NCI-H446 (cell line): ENCODE data around the gene CNTD1.

Source experiments
- DNase-seq, 2 experiments: peaks; one replicate each; lab custom pipeline; 2025; lab: John Stamatoyannopoulos, UW

CNTD1 gene

DNA sequence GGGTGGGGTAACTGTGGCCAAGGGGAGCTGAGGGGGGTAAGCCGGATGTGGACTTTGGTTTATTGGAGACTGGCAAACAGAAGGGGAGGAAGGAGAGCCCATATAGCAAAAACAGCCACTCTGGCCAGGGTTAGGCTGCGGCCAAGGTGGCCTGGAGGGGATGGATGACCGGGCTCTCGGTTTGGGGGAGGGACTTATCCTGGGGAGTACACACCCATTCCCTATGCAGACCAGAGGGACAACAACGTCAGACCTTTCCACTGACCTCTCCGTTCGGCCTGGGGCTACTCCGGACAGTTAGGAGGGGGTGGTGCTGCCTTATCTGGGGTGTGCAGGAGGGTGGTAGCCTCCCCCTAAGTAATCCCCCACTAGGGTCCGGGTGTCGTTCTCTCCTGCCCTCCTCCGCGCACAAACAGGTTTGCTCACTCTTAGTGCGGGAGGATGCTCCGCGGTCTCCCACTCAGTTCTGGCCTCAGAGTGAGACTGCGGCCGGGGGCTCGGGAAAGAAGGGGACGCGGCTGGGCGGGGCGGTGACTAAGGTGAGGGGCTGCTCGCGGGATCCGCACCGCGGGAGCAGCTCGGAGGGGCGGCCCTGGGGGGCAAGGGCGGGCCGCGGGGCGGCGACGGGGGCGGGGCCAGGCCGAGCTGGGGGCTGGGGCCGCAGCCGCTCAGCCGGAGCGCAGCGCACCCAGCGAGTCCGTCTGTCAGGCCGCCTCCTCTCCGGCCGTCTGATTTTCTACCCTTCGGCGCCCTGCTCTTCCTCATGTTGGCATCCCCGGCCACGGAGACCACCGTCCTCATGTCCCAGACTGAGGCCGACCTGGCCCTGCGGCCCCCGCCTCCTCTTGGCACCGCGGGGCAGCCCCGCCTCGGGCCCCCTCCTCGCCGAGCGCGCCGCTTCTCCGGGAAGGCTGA is 18.5 kb upstream of the CNTD1 start, which contains the start of gene WNK4:
WNK4 (plus strand) TSS at position 675 of the 915 bp plus-strand sequence; CDS start at position 764, 89 bp downstream.
- no peak for DNase-seq

DNA sequence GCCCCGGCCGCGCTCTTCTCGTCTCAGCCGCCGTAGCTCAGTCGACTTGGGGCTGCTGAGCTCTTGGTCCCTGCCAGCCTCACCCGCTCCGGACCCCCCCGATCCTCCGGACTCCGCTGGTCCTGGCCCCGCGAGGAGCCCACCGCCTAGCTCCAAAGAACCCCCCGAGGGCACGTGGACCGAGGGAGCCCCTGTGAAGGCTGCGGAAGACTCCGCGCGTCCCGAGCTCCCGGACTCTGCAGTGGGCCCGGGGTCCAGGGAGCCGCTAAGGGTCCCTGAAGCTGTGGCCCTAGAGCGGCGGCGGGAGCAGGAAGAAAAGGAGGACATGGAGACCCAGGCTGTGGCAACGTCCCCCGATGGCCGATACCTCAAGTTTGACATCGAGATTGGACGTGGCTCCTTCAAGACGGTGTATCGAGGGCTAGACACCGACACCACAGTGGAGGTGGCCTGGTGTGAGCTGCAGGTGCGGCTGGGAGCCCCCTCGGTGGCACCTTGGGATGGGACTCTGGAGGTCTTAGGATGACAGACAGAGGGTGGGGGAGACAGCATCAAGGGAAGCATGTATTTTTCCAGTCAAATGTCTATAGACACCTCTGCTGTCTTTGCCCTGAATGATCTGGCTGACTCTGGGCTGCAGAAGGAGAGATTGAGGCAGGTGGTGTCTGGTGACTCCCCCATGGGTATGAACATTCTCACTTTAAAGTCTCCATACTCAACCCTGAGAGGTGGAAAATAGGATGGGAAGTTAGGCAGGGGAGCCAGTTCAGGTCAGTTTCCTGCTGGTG is 17.6 kb upstream of the CNTD1 start:
- DNase-seq, result no peak

GRCh38 chr17:42781639-42782165 is 17.0 kb upstream of the CNTD1 start:
- no peak for DNase-seq

GRCh38 chr17:42782166-42783061 is 16.2 kb upstream of the CNTD1 start:
- no peak for DNase-seq

DNA sequence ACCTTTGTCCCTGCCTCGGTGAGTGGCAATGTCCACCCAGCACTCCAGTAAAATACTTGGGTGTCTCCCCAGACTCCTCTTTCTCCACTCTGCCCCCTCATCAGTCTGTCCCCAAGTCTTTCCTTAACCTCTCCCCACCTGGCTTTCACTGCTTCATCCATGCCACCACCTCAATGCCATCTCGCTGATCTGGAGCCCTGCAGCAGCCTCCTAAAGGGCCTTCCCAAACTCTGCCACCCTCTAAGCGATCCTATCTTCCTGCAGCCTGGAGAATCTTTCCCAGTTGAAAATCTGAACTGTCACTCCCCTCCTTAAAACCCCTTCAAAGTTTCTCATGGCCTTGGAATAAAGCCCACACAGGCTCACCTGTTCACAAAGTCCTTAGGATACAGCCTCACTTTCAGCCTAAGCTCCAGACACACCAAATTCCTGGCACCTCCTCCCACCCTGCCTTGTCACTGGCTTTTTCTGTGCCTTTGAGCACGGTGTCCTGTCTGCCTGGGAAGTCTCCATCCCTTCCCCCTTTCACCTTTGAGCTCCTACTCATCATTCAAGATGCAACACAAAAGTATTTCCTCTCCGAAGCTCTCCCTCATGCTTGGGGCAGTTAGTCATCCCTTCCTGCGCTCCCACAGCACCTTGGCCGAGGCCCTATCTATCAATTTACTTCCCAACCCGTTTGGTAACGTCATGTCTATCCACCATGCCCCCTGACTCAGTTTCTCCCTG is 15.4 kb upstream of the CNTD1 start:
- DNase-seq, result no peak

GRCh38 chr17:42783791-42784138 is 14.9 kb upstream of the CNTD1 start:
- no peak for DNase-seq

GRCh38 chr17:42784409-42784808 is 14.3 kb upstream of the CNTD1 start:
- no peak for DNase-seq

GRCh38 chr17:42784811-42785592 is 13.7 kb upstream of the CNTD1 start:
- no peak for DNase-seq

DNA sequence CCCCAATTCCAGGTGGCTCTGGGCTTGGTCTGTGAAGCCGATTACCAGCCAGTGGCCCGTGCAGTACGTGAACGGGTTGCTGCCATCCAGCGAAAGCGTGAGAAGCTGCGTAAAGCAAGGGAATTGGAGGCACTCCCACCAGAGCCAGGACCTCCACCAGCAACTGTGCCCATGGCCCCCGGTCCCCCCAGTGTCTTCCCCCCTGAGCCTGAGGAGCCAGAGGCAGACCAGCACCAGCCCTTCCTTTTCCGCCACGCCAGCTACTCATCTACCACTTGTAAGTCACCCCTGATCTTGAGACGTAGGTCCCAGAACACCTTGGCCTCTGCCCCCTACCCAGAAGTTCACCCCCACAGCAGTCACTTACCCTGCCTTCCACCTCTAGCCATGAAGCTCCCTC is 11.4 kb upstream of the CNTD1 start:
- DNase-seq, result no peak

- DNase-seq, result no peak
Observed at GRCh38 chr17:42791948-42792347, 6.7 kb upstream of the CNTD1 start.

DNA sequence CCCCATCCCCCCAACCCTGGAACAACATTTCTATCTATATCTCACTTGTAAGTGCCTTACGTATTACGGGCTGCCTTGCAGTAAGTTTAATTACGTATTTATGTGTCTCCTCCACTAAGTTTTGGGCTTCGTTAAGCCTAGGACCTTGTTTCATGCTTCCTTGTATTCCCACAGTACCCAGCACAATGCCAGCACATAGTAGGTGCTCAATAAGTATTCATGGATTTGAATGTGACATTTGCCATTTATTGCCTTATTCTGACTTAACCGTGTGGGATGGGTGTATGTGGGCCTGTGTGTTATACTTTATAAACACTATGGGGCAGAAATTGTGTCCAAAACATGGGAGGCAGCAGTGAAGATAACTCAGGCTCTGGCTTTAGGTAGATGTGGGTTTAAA is 6.1 kb upstream of the CNTD1 start:
- no peak for DNase-seq

DNA sequence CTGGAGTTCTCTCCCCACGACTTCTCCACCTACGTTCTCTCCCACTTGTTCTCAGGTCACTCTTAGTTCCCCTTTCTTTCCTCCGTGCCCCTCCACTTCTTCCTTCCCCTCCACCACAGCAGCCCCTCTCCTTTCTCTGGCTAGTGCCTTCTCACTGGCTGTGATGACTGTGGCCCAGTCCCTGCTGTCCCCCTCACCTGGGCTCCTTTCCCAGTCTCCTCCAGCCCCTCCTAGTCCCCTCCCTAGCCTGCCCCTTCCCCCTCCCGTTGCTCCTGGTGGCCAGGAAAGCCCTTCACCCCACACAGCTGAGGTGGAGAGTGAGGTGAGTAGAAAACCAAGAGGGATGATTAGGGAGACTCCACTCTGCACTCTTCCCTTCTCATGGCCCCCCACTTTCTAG is 3.6 kb upstream of the CNTD1 start:
- no peak for DNase-seq

- no peak for DNase-seq
Observed at GRCh38 chr17:42795465-42795864, 3.2 kb upstream of the CNTD1 start.

- DNase-seq, result no peak
Observed at GRCh38 chr17:42796066-42796758, 2.4 kb upstream of the CNTD1 start.

DNA sequence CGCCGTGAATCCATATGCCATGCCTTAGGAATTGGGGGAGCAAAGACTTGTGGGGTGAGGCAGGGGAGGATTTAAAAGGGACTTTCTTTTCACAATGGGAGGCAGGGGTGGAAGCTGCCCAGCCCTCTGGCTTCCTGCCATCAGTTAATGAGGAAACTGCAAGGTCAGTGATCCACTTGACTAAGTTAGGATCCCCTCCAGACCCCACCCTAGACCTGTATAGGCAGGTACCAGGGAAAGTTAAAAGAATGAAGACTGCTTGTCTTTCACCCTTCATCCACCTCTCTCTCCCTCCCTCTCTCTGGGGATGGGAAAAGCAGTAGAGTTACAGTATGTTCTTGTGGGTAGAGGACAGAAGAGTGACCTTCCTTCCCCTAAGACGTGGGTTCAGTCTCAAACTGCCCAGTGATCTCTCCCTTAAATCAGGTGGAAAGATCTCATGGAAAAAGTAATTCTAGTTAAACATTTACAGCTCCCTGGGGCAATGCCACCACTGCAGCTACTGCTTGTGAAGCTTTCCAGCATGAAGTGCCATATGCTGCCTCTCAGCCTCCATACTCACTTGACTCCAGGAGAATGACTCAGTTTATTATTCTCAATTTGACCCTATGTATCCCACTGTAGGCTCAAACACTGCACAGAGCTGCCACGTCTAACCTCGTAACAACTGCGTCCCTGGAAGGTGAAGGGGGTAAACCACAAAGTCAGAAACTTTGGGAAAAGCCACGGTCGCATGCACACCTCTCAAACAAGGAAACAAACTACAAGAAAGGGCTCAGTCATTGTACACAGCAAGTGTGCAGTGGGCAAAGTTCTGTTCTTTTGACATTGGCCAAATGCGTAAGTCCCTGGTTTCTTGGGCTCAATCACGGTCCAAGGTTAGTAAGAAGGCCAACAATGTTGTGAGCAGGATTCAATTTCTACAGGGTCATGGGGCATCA is 1.3 kb upstream of the CNTD1 start:
- DNase-seq, result no peak

GRCh38 chr17:42798011-42798382 is 664 bp upstream of the CNTD1 start:
- no peak for DNase-seq

DNA sequence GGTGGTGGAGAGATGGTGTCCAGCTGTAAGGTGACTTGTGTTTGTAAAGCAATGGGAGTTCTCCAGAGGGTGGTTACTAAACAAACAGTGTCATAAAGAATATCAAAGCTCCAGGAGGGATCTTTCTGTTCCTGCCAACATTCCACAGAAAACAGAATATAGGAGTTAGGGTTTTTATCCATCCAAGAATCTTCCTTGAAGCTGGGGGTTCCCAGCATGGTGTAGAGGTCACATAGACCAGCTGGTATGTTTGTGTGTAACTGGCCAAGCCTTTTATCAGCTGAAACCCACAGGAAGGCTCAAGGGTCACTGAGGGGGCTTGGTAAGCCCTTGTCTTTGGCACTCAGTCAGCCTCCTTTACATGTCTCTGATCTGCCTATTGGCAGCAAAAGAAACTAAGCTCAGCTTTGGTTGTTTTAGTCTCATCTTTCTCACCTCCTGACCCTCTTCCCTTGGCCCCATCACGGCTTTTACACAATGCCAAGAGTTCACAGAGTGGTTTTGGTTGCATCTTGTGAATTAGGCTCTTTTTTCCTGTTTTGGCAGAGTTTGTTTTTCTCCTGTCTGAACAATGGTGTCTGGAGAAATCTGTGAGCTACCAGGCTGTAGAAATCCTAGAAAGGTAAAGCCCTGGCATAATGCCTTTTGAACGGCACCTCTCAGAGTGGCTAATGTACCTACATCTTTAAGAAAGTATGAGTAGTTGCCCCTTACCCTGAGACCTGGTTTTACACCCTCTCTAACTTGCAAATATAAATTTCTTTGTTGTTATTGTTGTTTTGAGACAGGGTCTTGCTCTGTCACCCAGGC is 4.6 kb downstream of the CNTD1 start:
- no peak for DNase-seq

DNA sequence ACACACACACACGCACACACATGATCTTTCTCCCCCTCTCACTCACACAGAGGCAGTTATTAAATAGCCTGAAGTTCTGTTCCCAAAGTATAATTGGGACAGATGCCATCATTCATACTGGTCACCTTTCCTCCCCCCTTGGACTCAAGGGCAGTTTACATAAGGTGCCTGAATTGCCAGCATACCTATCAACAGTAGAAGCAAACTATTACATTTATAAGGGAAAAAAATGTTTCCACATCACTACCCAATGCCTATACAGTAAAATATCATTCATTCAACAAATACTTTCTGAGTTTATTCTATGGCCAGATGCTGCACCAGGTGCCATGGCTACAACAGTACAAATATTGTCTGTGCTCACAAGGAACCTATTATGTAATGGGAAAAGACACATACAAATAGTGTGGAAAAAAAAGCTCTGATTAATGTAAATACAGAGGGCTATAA is 6.3 kb downstream of the CNTD1 start:
- DNase-seq, result no peak
